ENCODE data around the gene RASSF4. TPM values are rescaled to one million over a fixed set of nuclear protein-coding genes. Genes with fewer than 3 reads are reported as not detected.

The RASSF4 gene
- total RNA-seq, 1 donor from 2014 or later: 21.2 TPM

GRCh38 chr10:44968500-44969400 lies 9.1 kb downstream of the RASSF4 start:
- H3K4me1 Mint-ChIP-seq (ENCODE audit: low read depth): peaks cover 26% of the 10 kb centered on the region
- no peaks in the 10 kb centered on the region for H3K27me3 Mint-ChIP-seq

DNA sequence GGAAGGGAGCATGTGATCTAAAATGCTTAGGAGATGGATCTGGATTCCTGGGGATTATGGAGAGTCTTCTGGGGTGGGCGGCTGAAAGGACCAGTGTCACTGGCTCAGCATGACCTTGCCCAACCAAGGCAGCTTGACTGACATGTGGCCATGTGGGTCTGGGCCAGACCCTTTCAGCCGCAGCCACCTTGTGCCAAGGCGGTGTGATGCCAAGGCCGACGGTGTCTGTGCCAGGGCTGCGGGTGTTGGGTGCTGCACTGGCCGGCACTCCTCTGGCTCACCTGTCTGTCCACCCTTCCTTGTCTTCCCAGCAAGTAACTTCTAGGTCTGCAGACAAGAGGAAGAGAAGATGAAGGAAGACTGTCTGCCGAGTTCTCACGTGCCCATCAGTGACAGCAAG lies 10.3 kb downstream of the RASSF4 start:
- no peaks in the 10 kb centered on the region for H3K27me3 Mint-ChIP-seq
- H3K4me3 Mint-ChIP-seq (ENCODE audit: low read depth): no peak overlapping the region
- no peak overlapping the region for H3K27ac Mint-ChIP-seq
- DNase-seq (ENCODE audit: low spot score, unreplicated experiment): no peak
- peaks cover 6% of the 10 kb centered on the region for H3K36me3 Mint-ChIP-seq (ENCODE audit: insufficient read depth)
- peaks cover 18% of the 10 kb centered on the region for H3K4me1 Mint-ChIP-seq (ENCODE audit: low read depth)
- no peaks in the 10 kb centered on the region for H3K9me3 Mint-ChIP-seq (ENCODE audit: low read depth)
- no peak for TF ChIP-seq CTCF (IDR thresholded peaks at IDR 0.05; ENCODE audit: unreplicated experiment)

More at GRCh38 chr10:44968500-44969400, 9.1 kb downstream of the RASSF4 start:
- Mint-ChIP-seq H3K4me3 (ENCODE audit: low read depth) (no peak overlapping the region), H3K27ac (no peak overlapping the region), H3K36me3 (ENCODE audit: insufficient read depth) (peaks cover 6% of the 10 kb centered on the region), H3K9me3 (ENCODE audit: low read depth) (no peaks in the 10 kb centered on the region)
- DNase-seq (ENCODE audit: low spot score, unreplicated experiment): no peak
- TF ChIP-seq CTCF (IDR thresholded peaks at IDR 0.05; ENCODE audit: unreplicated experiment): no peak

DNA sequence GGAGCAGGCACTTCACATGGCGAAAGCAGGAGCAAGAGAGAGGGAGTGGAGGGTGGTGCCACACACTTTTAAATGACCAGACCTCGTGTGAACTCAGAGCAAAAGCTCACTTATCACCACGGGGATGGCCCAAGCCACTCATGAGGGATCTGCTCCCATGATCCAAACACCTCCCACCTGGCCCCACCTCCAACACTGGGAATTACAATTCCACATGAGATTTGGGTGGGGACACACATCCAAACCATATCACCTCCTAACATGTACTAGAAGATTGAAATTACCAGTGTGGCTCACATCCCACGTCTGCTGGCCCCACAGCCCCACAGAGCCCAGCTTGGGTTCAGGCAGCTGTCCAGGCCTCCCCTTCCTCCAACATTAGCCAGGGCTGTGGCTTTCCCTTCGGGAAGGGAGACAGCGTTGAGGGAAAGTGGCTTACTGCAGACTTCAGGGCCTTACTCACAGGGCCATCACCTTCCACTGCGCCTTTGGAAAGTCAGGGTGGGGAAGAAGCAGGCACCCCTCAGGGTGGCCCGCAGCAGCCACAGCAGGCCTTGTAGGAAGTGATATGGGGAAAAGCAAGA lies 11.3 kb downstream of the RASSF4 start:
- H3K27ac Mint-ChIP-seq: no peak overlapping the region
- H3K27me3 Mint-ChIP-seq: no peaks in the 10 kb centered on the region
- DNase-seq (ENCODE audit: low spot score, unreplicated experiment): no peak
- H3K4me1 Mint-ChIP-seq (ENCODE audit: low read depth): peaks cover 16% of the 10 kb centered on the region
- H3K36me3 Mint-ChIP-seq (ENCODE audit: insufficient read depth): peaks cover 6% of the 10 kb centered on the region
- no peak overlapping the region for H3K4me3 Mint-ChIP-seq (ENCODE audit: low read depth)
- no peak for TF ChIP-seq CTCF (IDR thresholded peaks at IDR 0.05; ENCODE audit: unreplicated experiment)
- no peaks in the 10 kb centered on the region for H3K9me3 Mint-ChIP-seq (ENCODE audit: low read depth)

DNA sequence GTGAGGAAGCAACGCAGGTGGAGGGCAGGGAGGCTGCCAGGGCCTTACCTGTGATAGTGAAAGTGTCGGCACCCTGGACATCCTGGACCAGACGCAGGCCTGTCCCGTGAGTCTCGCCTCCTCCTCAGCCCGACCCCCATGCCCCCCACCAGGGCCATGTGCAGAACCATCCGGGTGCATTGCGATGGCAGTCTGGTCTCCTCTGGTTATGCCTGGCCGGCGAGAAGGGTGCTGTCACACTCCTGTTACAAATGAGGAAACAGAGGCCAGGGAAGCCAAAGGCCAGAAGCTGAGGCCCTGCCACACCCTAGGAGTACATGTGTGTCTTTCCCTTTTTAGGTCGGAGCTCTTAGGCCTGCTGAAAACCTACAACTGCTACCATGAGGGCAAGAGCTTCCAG lies 11.8 kb downstream of the RASSF4 start:
- Mint-ChIP-seq H3K4me1 (ENCODE audit: low read depth) (peaks cover 15% of the 10 kb centered on the region), H3K27ac (no peak overlapping the region), H3K27me3 (no peaks in the 10 kb centered on the region), H3K9me3 (ENCODE audit: low read depth) (no peaks in the 10 kb centered on the region), H3K4me3 (ENCODE audit: low read depth) (no peak overlapping the region), H3K36me3 (ENCODE audit: insufficient read depth) (peaks cover 6% of the 10 kb centered on the region)
- no peak for TF ChIP-seq CTCF (IDR thresholded peaks at IDR 0.05; ENCODE audit: unreplicated experiment)
- no peak for DNase-seq (ENCODE audit: low spot score, unreplicated experiment)

GRCh38 chr10:44971935-44972757 lies 12.5 kb downstream of the RASSF4 start:
- Mint-ChIP-seq H3K4me3 (ENCODE audit: low read depth) (no peak overlapping the region), H3K27me3 (no peaks in the 10 kb centered on the region), H3K9me3 (ENCODE audit: low read depth) (no peaks in the 10 kb centered on the region), H3K36me3 (ENCODE audit: insufficient read depth) (peaks cover 6% of the 10 kb centered on the region), H3K4me1 (ENCODE audit: low read depth) (peaks cover 20% of the 10 kb centered on the region), H3K27ac (no peak overlapping the region)
- DNase-seq (ENCODE audit: low spot score, unreplicated experiment): no peak
- TF ChIP-seq CTCF (IDR thresholded peaks at IDR 0.05; ENCODE audit: unreplicated experiment): no peak
